HG02973 (cell line): ENCODE results near the gene PER1.
"Not testable (repeated sequence)": the region's sequence is repeated elsewhere in the genome, so short reads cannot be mapped to it uniquely, and the experiment has no call there.

Source experiments
- ATAC-seq: cut with Tn5 transposase; IDR thresholded peaks from one replicate; pipeline ENCODE4 v1.9.1; 2021; ENCODE audit warnings: moderate library complexity; ENCODE audit not compliant: unreplicated experiment

The PER1 gene

GRCh38 chr17:8120520-8121406, 31.4 kb downstream of the PER1 start:
- no peak for ATAC-seq

GRCh38 chr17:8119581-8120519, 32.4 kb downstream of the PER1 start:
- peak; percentile 35 for ATAC-seq

GRCh38 chr17:8118769-8119580, 33.2 kb downstream of the PER1 start:
- ATAC-seq = no peak

GRCh38 chr17:8117980-8118768, 34.0 kb downstream of the PER1 start, which contains the start of gene ALOXE3:
ALOXE3 (minus strand) TSS chr17:8118514; CDS start chr17:8117990, 524 bp downstream.
- no peak for ATAC-seq

- no peak for ATAC-seq
Measured at GRCh38 chr17:8117367-8117979, 34.7 kb downstream of the PER1 start.

GRCh38 chr17:8116776-8117175, 35.4 kb downstream of the PER1 start:
- no peak for ATAC-seq

GRCh38 chr17:8110907-8111306, 41.3 kb downstream of the PER1 start:
- no peak for ATAC-seq

GRCh38 chr17:8110456-8110804, 41.8 kb downstream of the PER1 start:
- no peak for ATAC-seq

- no peak for ATAC-seq
Measured at GRCh38 chr17:8109661-8110455, 42.3 kb downstream of the PER1 start.

GRCh38 chr17:8108972-8109660, 43.1 kb downstream of the PER1 start:
- no peak for ATAC-seq

- not testable (repeated sequence) for ATAC-seq
Measured at GRCh38 chr17:8106980-8107379, 45.2 kb downstream of the PER1 start.

- ATAC-seq = no peak
Measured at GRCh38 chr17:8105957-8106398, 46.2 kb downstream of the PER1 start.

- no peak for ATAC-seq
Measured at GRCh38 chr17:8104911-8105310, 47.3 kb downstream of the PER1 start.

GRCh38 chr17:8103549-8103948, 48.7 kb downstream of the PER1 start:
- ATAC-seq = no peak

GRCh38 chr17:8101721-8102120, 50.5 kb downstream of the PER1 start:
- ATAC-seq = no peak

GRCh38 chr17:8100763-8101162, 51.4 kb downstream of the PER1 start:
- ATAC-seq = no peak

GRCh38 chr17:8100111-8100510, 52.1 kb downstream of the PER1 start:
- no peak for ATAC-seq

- no peak for ATAC-seq
Measured at GRCh38 chr17:8096541-8096940, 55.7 kb downstream of the PER1 start.
